ENCODE data around the gene PDZD2.
"Not testable (repeated sequence)": the region's sequence is repeated elsewhere in the genome, so short reads cannot be mapped to it uniquely, and the experiment has no call there.

The PDZD2 gene

DNA sequence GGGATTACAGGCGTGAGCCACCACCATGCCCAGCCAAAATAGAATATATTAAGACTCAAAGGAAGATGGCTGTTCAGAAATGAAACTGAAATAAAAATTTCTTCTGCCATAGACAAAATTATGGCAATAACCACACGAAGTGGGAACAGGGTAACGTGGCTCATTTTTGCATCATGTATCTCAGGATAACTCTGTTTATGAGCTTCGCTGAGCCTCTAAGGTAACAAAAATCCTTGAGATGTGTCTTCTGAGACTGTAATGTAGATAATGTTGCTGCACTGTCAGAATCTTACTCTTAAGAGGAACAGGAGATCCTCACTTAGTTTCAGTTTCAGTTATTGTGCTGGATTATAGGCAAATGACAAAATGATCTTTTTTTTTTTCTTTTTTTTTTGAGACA, 381.3 kb downstream of the PDZD2 start:
- DNase-seq: no peak

DNA sequence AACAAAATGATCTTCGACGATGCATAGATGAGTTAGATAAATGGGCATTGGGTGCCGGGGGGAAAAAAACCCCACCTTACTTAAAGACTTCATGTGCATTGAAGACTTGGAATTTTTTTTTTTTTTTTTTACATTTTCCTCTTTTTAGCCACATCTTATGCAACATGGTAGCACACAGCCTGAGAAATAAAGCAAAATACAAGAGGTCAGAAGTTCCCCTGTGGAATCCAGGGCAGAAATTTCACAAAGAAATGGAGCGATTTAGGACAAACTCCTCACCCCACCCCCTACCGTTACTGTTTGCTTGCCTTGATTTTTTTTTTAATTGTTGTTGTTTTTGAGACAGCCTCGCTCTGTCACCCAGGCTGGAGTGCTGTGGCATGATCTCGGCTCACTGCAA, 382.0 kb downstream of the PDZD2 start:
- no peak for DNase-seq

DNA sequence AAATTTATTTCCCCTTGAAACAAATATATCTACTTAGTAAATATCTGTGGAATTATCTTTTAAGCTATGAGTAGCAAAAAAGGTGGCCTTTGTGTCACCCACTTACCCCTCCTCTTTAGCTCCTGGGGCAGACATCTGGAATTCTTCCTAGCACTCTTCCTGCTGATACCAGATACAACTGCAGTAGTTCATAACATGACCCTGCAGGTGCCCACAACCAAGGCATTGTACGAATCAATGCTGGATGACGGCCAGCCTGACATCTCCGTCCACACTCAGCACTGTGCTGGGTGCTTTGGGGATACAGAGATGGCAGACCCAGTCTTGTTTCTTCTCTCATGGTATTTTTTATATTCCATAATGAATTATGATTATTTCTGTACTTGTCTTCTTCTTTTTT, 382.8 kb downstream of the PDZD2 start:
- DNase-seq: no peak

DNA sequence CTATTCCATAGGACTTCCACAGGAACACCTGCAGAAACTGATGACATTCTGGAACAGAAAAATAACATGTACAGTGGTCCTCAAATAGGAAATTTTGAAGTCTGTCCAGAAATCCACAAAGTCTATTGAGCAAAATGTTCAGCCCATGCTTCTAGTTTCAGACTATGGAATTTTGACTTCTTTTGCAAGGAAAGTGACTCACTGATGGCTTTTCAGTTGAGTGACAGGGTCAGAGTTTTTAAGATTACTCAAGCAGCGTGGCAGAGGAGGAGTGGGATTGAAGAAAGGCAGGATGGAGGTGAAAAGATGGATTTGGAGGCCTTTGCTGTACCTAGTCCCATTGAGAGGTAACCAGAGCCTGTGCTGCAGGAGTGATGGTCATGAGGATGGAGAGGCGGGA, 383.7 kb downstream of the PDZD2 start:
- DNase-seq: no peak

DNA sequence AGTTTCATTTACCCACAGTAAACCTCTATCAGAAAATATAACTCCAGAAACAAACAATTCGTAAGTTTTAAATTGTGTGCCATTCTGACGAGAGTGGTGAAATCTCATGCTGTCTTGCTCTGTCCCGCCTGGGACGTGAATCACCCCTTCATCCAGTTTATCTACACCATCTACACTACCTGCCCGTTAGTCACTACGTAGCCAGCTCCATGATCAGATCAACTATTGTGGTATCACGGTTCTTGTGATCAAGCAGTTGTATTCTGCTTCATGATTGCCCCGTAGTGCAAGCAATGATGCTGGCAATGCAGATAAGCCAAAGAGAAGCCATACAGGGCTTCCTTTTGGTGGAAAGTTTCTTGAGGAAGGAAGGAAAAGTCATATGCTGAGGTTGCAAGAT, 384.9 kb downstream of the PDZD2 start:
- DNase-seq: no peak

DNA sequence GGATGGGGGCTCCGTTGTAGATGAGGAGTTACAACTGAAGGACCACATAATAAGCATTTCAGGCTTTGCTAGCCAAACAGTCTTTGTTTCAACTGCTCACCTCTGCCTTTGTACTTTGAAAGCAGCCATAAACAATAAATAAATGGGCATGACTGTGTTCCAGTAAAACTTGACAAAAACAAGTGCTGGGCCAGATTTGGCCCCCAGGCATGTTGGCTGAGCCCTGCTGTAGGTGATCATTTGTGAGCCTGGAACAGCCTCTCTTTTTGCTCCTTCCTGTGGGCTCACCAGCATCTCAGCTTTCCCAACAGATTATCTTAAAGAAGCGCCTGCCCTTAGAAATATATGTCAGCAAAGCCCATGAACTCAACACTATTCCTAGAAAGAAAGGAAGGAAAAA, 385.8 kb downstream of the PDZD2 start:
- no peak for DNase-seq

DNA sequence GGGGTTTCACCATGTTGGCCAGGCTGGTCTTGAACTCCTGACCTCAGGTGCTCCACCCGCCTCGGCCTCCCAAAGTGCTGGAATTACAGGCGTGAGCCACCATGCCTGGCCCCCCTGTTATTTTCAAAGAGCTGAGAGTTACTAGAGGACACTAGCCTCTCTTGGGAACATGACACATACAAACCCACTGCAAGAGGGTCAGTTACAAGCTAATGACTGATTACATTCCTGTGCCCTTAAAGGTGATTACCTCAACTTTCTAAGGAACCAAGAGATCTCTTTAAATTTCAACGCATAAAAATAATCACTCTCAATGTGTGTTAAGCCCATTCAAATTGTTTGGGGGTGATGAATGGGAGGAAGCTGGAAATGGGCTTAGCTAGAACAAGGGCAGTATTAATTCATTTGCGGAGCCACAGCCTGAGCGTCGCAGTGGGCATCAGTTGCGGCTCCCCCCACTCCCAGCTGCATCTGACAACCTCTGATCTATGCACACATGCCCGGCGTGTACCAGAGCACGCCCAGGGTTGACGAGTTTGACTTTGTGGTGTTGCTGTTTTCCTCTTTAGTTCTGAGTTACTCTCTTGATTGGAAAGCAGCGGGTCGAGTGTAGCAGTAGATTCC, 388.3 kb downstream of the PDZD2 start:
- DNase-seq: no peak

DNA sequence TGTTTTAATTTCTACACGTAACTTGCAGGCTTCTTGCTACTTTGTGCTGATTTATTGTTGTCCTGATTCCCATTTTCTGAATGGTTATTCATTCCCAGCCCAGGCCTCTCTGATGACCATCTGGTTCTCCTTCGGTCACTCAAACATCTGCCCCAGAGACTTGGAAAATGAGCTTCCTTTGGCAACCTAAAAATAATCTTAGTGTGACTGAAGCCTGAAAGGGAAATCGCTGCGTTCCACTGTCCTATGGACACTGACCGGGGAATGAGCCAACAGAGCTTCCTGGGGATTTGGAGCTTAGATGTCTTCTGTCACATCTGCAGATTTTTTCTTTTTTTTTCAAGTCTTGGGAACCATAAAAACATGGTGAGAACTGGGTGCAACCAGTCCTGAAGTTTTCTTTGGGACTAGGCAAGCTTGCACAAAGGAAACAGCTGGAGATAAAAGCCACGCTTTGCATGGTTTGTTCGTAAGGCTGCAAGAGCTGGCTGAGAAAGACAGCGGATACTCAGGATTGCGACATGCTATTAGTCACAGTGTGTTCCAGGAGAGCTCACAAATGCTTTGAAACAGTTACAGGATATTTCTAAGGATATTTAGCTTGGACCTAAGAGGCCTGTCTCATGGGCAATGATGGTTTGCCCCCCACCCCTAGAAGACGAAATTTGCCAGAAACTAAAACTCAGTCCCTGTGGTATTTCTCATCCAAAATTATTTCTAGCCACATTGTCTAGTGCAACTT, 389.0 kb downstream of the PDZD2 start:
- DNase-seq: no peak

DNA sequence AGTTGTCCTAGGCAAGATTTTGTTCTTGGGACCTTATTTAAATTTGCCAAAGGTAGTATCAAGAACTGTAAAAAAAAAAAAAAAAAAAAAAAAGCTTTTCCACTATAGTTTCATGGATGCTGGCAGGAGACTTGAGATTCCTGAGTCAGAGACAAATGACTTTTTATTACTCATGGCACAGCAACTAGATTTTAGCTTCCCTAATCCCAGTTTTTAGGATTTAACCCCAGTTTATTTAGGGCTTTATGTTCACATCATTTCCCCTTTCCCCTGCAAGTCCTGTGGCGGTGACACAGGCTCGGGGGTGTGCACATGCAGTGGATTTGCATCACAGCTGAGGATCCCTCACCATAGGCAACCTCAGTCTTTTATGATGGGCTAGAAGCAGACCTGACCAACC, 390.3 kb downstream of the PDZD2 start:
- DNase-seq: no peak

DNA sequence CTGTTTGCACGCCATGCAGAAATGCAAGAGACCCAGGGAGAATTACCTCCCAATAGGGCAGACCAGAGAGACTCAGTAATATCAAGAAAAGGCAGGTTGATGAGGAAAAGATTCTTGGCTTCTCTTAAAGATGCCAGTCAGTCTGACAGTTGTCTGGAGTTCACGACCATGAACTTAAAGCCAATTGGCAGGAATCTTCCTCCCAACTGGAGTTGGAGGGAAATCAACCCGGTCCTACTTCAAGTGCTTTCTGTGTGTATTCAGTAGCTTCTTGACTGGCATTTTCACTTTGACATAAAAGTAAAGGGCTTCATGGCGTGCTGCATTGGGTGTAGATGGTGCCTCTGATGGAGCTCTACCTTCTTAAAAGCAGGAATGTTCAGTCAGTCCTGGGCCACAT, 390.9 kb downstream of the PDZD2 start:
- no peak for DNase-seq

DNA sequence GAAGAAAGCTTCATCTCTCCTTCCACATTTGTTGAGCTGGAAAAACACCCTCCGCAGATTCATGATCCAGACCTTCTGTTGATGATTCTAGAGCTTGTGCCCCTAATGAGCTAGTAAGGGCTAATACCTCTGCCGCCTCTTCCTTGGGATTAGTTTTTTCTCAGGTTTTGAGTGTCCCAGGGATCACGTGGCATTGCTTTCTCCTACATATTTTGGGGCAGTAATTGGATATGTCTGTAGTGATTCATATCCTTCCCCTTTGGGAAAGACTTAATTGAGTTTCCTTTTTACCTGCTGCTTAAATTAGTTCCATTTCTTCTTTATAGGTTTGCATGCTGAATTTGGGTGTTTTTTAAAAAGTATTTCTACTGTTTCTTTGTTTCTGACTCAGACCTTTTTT, 391.3 kb downstream of the PDZD2 start:
- no peak for DNase-seq

DNA sequence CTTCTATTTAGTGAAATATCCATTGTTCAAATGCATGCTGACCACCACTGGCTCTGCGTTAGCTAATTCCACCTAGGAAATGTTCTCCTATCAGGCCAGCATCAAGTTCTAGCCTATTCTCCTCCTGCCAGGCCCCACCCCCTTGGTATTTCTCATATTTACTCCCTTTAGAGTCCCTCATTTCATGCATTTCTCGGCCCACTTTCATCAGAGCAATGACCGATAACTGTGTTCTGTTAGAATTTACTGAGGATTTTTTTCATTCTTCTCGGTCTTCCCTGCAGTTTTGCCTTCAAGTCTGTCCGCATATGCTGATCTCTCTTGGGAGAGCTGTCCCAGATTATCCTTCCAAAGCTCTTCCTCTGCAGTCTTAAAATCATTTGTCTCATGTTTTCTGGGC, 391.8 kb downstream of the PDZD2 start:
- no peak for DNase-seq

DNA sequence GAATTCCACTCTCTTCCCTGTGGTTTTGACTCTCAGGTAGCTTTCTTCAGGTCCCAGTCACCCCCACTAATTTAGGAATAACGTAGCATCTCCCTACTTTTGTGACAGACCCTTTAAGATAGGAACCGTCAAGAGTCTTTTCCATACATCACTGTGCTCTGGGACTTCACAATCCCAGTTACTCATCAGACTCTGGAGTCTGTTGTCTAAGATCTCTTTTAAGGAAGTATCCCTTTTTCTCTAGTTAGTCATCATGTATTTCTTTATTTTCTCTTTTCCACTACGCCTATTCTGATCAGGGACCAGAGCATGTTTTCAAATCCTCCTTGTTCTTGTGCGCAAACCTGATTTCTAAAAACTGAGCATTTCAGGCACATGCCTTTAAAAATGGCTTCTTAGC, 392.2 kb downstream of the PDZD2 start:
- no peak for DNase-seq

DNA sequence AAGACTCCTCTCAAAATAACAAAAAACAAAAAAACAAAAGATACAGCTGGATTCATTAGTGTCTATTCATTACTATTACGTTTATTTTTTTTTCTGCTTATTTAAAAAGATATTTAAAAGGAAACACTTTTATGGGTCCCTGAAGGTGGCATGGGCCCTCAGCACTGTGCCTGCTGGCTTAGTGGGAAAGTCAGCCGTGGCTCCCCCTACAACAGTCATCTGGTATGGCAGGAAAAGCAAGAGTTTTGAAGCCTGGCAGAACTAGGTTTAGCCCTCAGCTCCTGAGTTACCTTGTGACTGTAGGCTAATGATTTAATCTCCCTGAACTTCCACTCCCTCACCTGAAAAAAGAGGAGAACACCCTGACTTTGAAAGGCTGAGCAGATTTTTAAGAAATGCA, 399.6 kb downstream of the PDZD2 start:
- DNase-seq: no peak

DNA sequence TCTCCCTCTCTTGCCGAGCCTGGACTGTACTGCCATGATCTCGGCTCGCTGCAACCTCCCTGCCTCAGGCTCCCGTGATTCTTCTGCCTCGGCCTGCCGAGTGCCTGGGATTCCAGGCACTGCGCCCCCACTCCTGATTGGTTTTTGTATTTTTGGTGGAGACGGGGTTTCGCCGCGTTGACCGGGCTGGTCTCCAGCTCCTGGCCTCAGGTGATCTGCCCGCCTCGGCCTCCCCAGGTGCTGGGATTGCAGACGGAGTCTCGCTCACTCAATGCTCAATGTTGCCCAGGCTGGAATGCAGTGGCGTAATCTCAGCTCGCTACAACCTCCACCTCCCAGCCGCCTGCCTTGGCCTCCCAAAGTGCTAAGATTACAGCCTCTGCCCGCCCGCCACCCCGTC, 400.2 kb downstream of the PDZD2 start:
- DNase-seq: not testable (repeated sequence)

DNA sequence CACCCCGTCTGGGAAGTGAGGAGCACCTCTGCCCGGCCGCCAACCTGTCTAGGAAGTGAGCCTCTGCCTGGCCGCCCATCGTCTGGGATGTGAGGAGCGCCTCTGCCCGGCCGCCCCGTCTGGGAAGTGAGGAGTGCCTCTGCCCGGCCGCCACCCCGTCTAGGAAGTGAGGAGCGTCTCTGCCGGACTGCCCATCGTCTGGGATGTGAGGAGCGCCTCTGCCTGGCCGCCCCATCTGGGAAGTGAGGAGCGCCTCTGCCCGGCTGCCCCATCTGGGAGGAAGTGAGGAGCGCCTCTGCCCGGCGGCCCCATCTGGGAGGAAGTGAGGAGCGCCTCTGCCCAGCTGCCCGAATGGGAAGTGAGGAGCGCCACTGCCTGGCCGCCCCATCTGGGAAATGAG, 400.7 kb downstream of the PDZD2 start:
- not testable (repeated sequence) for DNase-seq

DNA sequence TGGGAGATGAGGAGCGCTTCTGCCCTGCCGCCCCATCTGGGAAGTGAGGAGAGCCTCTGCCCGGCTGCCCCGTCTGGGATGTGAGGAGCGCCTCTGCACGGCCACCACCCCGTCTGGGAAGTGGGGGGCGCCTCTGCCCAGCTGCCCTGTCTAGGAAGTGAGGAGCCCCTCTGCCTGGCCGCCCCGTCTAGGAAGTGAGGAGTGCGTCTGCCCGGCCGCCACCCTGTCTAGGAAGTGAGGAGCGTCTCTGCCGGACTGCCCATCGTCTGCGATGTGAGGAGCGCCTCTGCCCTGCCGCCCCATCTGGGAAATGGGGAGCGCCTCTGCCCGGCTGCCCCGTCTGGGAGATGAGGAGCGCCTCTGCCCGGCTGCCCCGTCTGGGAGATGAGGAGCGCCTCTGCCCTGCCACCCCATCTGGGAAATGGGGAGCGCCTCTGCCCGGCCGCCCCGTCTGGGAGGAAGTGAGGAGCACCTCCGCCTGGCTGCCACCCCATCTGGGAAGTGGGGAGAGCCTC, 401.3 kb downstream of the PDZD2 start:
- DNase-seq: not testable (repeated sequence)

DNA sequence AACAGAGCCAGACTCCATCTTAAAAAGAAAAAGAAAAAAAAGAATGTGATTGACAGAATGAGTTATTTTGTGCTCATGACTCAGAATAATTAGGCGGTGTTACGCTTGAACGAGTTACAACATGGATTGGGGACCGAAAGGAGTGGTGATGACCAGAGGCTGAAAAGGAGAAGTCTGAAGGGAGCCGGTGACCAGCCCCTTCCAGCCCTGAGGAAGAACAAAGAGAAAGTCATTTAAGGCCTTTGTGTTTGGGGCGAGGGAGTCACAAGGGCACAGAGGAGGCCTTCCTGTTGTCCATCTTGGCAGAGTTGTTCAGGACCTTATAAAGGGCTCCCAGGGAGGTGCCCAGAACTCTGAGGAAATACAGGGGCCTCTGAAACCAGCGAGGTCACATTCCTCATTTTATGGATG, 403.6 kb downstream of the PDZD2 start:
- DNase-seq: no peak

DNA sequence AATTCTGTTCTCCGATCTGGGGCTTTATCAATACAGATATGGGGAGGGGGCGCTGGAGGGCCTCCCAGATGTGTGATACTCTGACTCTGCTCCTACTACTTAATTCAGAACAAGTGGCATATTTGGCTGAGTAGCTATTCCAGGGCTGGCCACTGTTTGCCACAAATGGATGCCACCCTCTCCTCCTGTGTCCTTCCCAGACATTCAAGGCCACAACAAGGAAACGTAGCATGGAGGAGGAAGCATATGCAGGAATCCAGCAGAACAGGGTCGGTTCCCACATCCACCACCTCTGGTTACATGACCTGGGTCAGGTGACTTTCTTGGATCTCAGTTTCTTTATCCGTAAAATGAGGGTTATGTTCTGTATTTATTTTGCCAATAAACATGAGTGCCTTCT, 404.2 kb downstream of the PDZD2 start:
- no peak for DNase-seq

DNA sequence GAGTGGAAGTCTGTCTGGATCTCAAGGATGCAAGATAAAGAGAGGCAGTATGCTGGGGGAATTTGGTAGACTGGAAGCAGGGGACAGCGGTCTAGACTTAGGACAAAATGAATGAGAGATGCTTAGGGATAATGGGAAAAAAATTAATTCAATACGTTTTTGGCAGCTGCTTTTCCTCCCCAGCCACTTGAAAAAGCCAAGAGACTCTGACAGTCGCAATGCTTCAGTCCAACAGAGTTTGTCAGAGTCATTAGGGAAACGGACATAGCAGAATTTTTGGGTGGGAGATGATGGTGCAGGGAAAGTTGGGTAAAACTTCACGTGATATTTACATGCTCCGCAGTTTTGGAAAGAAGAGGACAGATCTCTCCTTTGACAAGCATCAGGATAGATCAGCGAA, 405.5 kb downstream of the PDZD2 start:
- DNase-seq: no peak

DNA sequence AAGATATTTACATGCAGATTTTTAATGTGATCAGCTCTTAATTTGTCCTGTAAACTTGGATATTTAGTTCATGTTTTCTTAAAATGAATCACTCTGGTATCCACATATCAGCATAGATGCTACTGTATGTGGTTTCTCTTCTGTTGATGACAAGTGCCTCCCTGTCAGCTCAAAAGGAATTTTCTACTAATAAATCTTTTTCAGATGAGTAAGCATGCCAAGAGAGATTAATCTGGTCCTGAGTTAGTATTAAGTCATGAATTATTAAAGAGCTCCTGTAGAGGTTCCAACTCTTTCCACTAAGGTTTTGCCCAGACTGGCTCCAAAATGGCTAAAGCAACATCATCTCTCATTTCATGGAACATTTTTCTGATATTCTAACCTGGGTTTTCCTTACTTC, 406.0 kb downstream of the PDZD2 start:
- DNase-seq: no peak

DNA sequence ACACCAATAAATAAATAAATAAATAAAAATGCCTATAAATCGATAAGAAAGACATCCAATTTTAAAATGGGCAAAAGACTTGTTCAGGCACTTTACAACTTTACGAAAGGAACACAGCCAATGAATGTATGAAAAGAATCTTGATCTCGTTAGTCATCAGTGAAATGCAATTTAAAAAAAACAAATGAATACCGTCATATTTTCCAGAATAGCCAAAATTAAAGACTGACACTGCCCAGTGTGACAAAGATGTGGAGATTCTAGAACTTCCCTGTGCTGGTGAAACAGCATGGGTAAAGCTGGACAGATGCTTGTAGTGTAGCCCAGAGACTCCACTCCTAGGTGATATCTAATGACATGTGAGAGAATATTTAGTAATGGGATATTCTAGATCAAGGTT, 408.1 kb downstream of the PDZD2 start:
- no peak for DNase-seq

DNA sequence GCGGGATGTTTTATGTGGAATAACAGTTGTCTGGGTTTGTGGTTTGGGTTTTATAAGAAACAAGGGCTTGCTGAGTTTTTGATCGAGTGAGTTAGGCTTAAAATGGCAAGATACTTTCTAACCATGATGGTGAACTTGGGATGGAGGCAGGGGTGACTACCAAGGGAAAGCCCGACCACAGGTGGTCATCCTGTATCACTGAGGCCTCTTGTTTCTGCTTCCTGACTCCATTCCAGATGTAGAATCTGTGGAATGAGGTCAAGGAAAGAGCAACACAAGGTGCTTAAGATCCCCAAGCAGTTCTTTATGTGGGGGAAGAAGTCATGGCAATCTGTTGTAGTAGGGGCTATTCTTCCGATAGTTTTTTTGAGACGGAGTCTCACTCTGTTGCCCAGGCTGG, 412.9 kb downstream of the PDZD2 start:
- DNase-seq: no peak

DNA sequence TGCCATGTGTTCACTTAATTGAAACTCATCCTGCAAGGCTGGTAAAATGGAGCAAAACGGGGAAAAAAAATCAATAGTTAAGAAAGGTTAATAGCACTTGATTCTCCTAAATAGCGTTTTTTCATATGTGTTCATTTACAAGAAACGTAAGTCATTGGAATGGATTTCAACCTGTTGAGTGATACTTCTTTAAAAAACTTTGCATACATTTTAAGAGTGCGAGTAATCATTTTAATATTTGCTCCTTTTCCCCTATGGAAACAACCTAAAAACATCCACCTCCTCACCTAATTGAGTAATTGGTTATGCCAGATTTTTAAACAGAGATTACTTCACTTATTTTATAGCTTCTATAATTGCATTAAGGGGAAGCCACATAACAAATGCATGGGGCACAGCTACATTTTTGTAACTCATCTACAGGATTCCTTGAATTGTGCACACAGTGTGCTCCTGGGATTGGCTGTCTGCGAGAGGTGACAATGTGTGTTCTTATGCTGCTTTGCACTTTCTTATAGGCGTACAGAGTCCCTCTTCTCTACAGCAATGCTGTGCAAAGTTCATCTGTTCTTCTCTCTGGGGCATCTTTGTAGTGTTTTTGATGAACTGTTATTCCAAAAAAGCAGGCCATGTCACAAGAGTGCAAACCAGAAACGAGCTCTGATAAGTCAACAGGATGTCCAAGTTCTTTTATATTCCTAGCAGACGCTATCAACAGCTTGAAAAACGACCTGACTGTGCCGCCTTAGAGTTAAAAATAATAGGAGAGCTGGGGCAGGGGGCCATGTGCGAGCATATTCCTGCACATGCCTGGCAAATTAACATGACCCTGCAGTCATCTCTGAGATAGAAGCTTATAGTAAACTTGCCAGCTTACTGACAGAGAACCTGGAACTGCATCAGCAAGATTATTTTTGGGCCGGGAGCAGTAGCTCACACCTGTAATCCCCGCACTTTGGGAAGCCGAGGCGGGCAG, 417.2 kb downstream of the PDZD2 start:
- DNase-seq: no peak
